Sigmoid colon (tissue), 7 donors: Measurements from ENCODE around the gene ZNF837. TPM values are rescaled to one million over a fixed set of nuclear protein-coding genes. Genes with fewer than 3 reads are reported as not detected.
A peak's percentile ranks its signal among the peaks of the same experiment; 100 is the strongest.

Experiments used
- DNase-seq: peaks from one replicate; pipeline ENCODE4 v3.0.0-alpha.2; 2019
- H3K27ac ChIP-seq, 4 donors: fragments of 200-600 bp; sonication (generic); one replicate each; pipeline ENCODE4 v1.5.1; 2016 to 2019; ENCODE audit warnings: mild to moderate bottlenecking in 1 of 4
- H3K27me3 ChIP-seq, 3 donors: fragments of 200-600 bp; sonication (generic); one replicate each; pipeline ENCODE4 v1.5.1; 2019; ENCODE audit warnings: mild to moderate bottlenecking in 1 of 3
- H3K36me3 ChIP-seq, 4 donors: fragments of 200-600 bp; sonication (generic); one replicate each; pipeline ENCODE4 v1.5.1; 2016 to 2019
- H3K4me1 ChIP-seq, 4 donors: fragments of 200-600 bp; sonication (generic); one replicate each; pipeline ENCODE4 v1.5.1; 2017 to 2019
- H3K4me3 ChIP-seq, 4 donors: fragments of 200-600 bp; sonication (generic); one replicate each; pipeline ENCODE4 v1.5.1; 2017 to 2019; ENCODE audit warnings: mild to moderate bottlenecking in 2 of 4, moderate library complexity in 1 of 4
- H3K9me3 ChIP-seq, 4 donors: fragments of 200-600 bp in 3 of 4; sonication (generic) in 3 of 4; one replicate each; pipeline versions ENCODE4 v1.5.1 to v1.6.1; 2013 to 2019
- EP300 ChIP-seq, 4 donors: sonication (generic); formaldehyde crosslinking; IDR thresholded peaks; one replicate each; pipeline ENCODE4 v1.6.1; 2017; ENCODE audit warnings: antibody characterized with exemption in 4 of 4
- POLR2A ChIP-seq, 2 donors: fragments of 450-650 bp; IDR thresholded peaks; one replicate each; pipeline ENCODE4 v1.6.1; 2016; ENCODE audit warnings: antibody characterized with exemption in 2 of 2, mild to moderate bottlenecking in 2 of 2, moderate library complexity in 2 of 2
- POLR2AphosphoS5 ChIP-seq, 4 donors: sonication (generic); formaldehyde crosslinking; IDR thresholded peaks; one replicate each; pipeline ENCODE4 v1.6.1; 2017; ENCODE audit warnings: antibody characterized with exemption in 4 of 4
- WGBS, 2 donors: extraction: QIAGEN DNeasy Blood & Tissue Kit; methylation state at CpG; one replicate each; pipeline ENCODE4 v1.1.7; 2013; 5-methylcytosine and 5-hydroxymethylcytosine counted together
- intact Hi-C: fragments of 100-400 bp; cut with DNase I; formaldehyde crosslinking; loops from one replicate; pipeline ENCODE4 v1.15.1; 2023
- polyA plus RNA-seq, 3 donors: library from polyadenylated mRNA; stranded (reverse); fragments of 200-250 nt; gene quantifications; one replicate each; pipeline ENCODE4 v1.2.3, GENCODE V29; 2013
- total RNA-seq, 4 donors: library from RNA; depleted of rRNA; stranded (reverse); fragments of >200 nt; gene quantifications; one replicate each; pipeline ENCODE4 v1.1.0, GENCODE V29; 2016
- TF ChIP-seq, protein P1 (sequence below), 4 experiments: fragments of 450-650 bp in 3 of 4; fragments of 200-600 bp in 1 of 4; IDR thresholded peaks; one replicate each; pipeline ENCODE4 v1.5.1; 2016 to 2019; ENCODE audit warnings: antibody characterized with exemption in 4 of 4, mild to moderate bottlenecking in 3 of 4, moderate library complexity in 2 of 4
- donor health status: healthy with polysubstance abuse.
- donor health status: Bipolar disorder and iron deficiency.
- donor health status: healthy.

ZNF837 gene
- total RNA-seq = 1 to 10 TPM in 3 of 4 donors, under 1 TPM in 1; 0.66 to 2.2 (median 1.5) TPM
- 1 to 10 TPM; 1.2 to 2.5 (median 1.8) TPM for polyA plus RNA-seq

DNA sequence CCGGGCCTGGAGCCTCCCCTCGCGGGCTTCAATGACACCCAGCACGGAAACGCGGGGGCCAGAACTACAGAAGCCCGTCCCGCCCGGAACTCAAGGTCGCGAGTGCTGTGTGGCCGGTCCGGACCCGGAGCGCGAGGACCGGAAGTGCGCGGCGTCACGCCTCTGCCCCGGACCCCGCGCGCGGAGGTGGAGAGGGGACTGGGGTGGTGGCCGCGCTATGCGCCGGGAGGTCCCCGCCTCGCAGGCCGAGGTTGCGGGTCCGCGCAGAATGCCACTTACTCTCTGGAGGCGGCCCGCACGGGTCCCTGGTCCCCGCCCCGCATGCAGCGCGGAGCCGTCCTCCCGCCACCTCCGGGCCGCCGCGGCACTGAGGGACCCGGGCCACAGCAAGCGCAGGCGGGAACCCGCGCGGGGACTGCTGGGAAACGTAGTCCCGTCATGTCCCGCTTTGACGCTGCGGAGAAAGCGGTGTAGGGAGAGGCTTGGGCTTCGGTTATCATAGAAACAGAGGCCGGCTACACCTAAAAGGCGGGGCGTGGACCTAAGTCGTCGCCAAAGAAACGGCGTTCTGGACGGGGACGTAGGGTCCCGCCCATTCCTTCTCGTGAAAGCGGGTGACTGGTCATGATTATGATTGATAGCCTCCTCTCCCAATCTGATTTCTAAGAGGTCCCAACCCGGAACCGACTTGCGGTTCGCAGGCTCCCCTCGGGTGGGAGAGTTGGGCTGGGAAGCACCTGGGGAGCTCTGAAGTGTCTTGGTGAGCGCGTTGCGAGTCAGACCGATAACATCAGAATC is at the start of gene ZNF837:
ZNF837 (minus strand) TSS at position 369 of the 798 bp plus-strand sequence. CDS start 11,698 bp downstream, outside the sequence.
- 0% methylated on average over 83 of the region's 83 CpGs for WGBS, 2 donors
- Histone ChIP-seq H3K27me3 (no peaks in the 10 kb centered on the region), H3K9me3 (no peaks in the 10 kb centered on the region), H3K27ac (peak within 1 kb of the TSS; percentile 92 to 96 (median 96)), H3K36me3 (no peaks in the 10 kb centered on the region), H3K4me3 (peak within 1 kb of the TSS; percentile 75 to 93 (median 88)), H3K4me1 (peaks cover 0 to 33% (median 24%) of the 10 kb centered on the region in 4 donors)
- TF ChIP-seq POLR2A (IDR thresholded peaks at IDR 0.05) = peak; percentile 78 to 81
- peak; percentile 65 to 91 (median 80) for TF ChIP-seq POLR2AphosphoS5 (IDR thresholded peaks at IDR 0.05)
- TF ChIP-seq EP300 (IDR thresholded peaks at IDR 0.05) = no peak
- TF ChIP-seq, protein P1, sequence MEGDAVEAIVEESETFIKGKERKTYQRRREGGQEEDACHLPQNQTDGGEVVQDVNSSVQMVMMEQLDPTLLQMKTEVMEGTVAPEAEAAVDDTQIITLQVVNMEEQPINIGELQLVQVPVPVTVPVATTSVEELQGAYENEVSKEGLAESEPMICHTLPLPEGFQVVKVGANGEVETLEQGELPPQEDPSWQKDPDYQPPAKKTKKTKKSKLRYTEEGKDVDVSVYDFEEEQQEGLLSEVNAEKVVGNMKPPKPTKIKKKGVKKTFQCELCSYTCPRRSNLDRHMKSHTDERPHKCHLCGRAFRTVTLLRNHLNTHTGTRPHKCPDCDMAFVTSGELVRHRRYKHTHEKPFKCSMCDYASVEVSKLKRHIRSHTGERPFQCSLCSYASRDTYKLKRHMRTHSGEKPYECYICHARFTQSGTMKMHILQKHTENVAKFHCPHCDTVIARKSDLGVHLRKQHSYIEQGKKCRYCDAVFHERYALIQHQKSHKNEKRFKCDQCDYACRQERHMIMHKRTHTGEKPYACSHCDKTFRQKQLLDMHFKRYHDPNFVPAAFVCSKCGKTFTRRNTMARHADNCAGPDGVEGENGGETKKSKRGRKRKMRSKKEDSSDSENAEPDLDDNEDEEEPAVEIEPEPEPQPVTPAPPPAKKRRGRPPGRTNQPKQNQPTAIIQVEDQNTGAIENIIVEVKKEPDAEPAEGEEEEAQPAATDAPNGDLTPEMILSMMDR (IDR thresholded peaks at IDR 0.05) = no peak
- peak; percentile 100 for DNase-seq
- intact Hi-C loops = loop anchor here (1.0 to 2.0 kb wide), 2 partner anchors 18 to 54 kb away; partner anchors contain the start of gene ZNF497

DNA sequence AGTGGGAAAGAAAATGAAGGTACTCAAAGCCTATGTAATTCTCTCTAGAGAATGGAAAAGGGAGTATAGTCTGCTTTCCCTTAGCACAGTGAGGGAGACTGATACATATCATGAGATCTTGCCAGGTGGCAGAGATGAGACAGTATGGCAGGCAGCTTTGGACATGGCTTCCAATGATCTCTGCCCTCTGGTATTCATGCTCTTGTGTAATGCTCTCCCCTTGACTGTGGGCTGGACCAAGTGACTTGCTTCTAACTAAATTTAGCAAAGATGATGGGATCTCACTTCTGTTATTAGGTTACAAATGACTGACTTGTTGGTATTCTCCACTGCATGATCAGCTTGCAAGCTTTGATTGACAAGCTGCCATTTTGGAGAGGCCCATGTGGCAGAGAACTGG is 48.9 kb upstream of the ZNF837 start:
- H3K9me3 ChIP-seq = peaks cover 61 to 85% (median 72%) of the 10 kb centered on the region in 4 donors
- H3K36me3 ChIP-seq = peaks cover 14 to 30% (median 19%) of the 10 kb centered on the region in 4 donors
- no peak for TF ChIP-seq POLR2AphosphoS5 (IDR thresholded peaks at IDR 0.05)
- TF ChIP-seq, protein P1 (IDR thresholded peaks at IDR 0.05) = no peak
- TF ChIP-seq POLR2A (IDR thresholded peaks at IDR 0.05) = no peak
- TF ChIP-seq EP300 (IDR thresholded peaks at IDR 0.05) = no peak
- intact Hi-C loops = no loop called here
- no peaks in the 10 kb centered on the region for H3K27me3 ChIP-seq
- no peak overlapping the region for H3K27ac ChIP-seq
- no peak for DNase-seq
- H3K4me3 ChIP-seq = no peak overlapping the region
- H3K4me1 ChIP-seq = no peaks in the 10 kb centered on the region

DNA sequence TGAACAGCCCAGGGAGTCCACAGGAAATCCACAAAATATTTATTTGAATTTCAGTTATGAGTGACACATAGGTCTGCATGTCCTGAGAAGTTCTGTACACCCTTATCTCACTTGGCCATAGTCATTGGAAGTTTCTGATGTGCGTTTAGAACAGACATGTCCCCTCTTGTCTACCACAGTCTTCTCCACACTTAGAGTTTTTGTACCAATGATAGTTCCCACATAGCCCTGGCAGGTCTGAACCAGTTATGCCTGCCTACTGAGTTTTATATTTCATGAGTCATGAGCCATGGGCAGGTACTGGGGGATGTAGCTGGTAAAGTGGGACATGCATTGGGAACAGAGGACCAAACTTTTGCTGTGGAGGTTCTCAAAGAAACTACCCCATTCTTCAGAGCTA is 47.8 kb upstream of the ZNF837 start:
- 64 to 72% methylated on average over 1 of the region's 1 CpG for WGBS, 2 donors

DNA sequence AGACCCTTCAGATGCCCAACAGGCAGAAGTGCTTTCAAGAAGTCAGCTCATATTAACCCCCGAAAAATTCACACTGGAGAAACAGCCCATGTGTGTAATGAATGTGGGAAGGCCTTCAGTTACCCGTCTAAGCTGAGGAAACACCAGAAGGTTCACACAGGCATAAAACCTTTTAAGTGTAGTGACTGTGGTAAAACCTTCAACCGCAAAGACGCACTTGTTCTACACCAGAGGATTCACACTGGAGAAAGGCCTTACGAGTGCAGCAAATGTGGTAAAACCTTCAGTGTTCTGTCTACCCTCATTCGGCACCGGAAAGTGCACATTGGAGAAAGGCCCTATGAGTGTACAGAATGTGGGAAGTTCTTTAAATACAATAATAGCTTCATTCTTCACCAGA is 36.2 kb upstream of the ZNF837 start:
- H3K4me3 ChIP-seq = no peak overlapping the region
- H3K4me1 ChIP-seq = no peaks in the 10 kb centered on the region
- DNase-seq = no peak
- peaks cover 25 to 69% (median 32%) of the 10 kb centered on the region in 4 donors for H3K36me3 ChIP-seq
- TF ChIP-seq, protein P1 (IDR thresholded peaks at IDR 0.05) = no peak
- TF ChIP-seq POLR2A (IDR thresholded peaks at IDR 0.05) = no peak
- no peak for TF ChIP-seq POLR2AphosphoS5 (IDR thresholded peaks at IDR 0.05)
- TF ChIP-seq EP300 (IDR thresholded peaks at IDR 0.05) = no peak
- 96 to 98% methylated on average over 7 of the region's 7 CpGs for WGBS, 2 donors
- H3K9me3 ChIP-seq = peaks cover 0 to 6% (median 4%) of the 10 kb centered on the region in 4 donors
- intact Hi-C loops = no loop called here
- H3K27me3 ChIP-seq = no peaks in the 10 kb centered on the region
- H3K27ac ChIP-seq = no peak overlapping the region

More for the DNA sequence above, 47.8 kb upstream of the ZNF837 start:
- Histone ChIP-seq H3K4me3 (no peak overlapping the region), H3K9me3 (peaks cover 50 to 73% (median 61%) of the 10 kb centered on the region in 4 donors), H3K27ac (no peak overlapping the region), H3K36me3 (peaks cover 2 to 19% (median 7%) of the 10 kb centered on the region in 4 donors), H3K27me3 (no peaks in the 10 kb centered on the region), H3K4me1 (no peaks in the 10 kb centered on the region)
- intact Hi-C loops = no loop called here
- DNase-seq = no peak
- TF ChIP-seq, protein P1 (IDR thresholded peaks at IDR 0.05) = no peak
- TF ChIP-seq EP300 (IDR thresholded peaks at IDR 0.05) = no peak
- TF ChIP-seq POLR2A (IDR thresholded peaks at IDR 0.05) = no peak
- TF ChIP-seq POLR2AphosphoS5 (IDR thresholded peaks at IDR 0.05) = no peak
